IMR-90 (cell line): ENCODE data around the gene KCNK4. TPM values are rescaled to one million over a fixed set of nuclear protein-coding genes. Genes with fewer than 3 reads are reported as not detected.

Source experiments
- ATAC-seq: fragments of 200-7000 bp; cut with Tn5 transposase; 2 replicates; pipeline ENCODE4 v1.9.1; 2020; ENCODE audit warnings: low read depth, mild to moderate bottlenecking, moderate library complexity
- BruUV-seq: library from RNA; stranded (reverse); fragments of 400-500 nt; replicated peaks from 2 replicates; lab custom pipeline; 2021; lab: Mats Ljungman, UMichigan
- CTCF ChIA-PET: fragments of 300-600 bp; formaldehyde crosslinking; extraction: SDS; loops from one replicate; lab custom pipeline; 2021; ENCODE audit warnings: antibody characterized with exemption; lab: Yijun Ruan, JAX
- POLR2A ChIA-PET: fragments of 300-600 bp; sonication (Branson Sonifier 250); formaldehyde crosslinking; loops from one replicate; lab custom pipeline; 2022; ENCODE audit warnings: antibody characterized with exemption; ENCODE audit not compliant: unreplicated experiment; lab: Charles Lee
- DNase-seq: peaks from one replicate; pipeline ENCODE4 v3.0.0; 2013
- H2AFZ ChIP-seq: replicated peaks from 2 replicates; pipeline ENCODE3; 2013; ENCODE audit warnings: low read length, mild to moderate bottlenecking; ENCODE audit not compliant: poor library complexity
- H2AK5ac ChIP-seq: 2 replicates; pipeline ENCODE4 v1.6.1; 2013; ENCODE audit warnings: low read depth, low read length, inconsistent platforms
- H2AK9ac ChIP-seq: replicated peaks from 2 replicates; pipeline ENCODE3; 2013; ENCODE audit warnings: mild to moderate bottlenecking, low read depth, low read length, moderate library complexity; ENCODE audit not compliant: poor library complexity
- H2BK120ac ChIP-seq: 2 replicates; pipeline ENCODE4 v1.6.1; 2013; ENCODE audit warnings: low read depth, low read length, inconsistent platforms
- H2BK15ac ChIP-seq: 3 replicates; pipeline ENCODE4 v1.6.1; 2013; ENCODE audit warnings: low read depth, low read length, inconsistent platforms
- H2BK20ac ChIP-seq: 2 replicates; pipeline ENCODE4 v1.6.1; 2013; ENCODE audit warnings: low read depth, mild to moderate bottlenecking, inconsistent platforms, low read length, moderate library complexity
- H2BK5ac ChIP-seq: 2 replicates; pipeline ENCODE4 v1.6.1; 2013; ENCODE audit warnings: mild to moderate bottlenecking, low read depth, low read length, inconsistent platforms; ENCODE audit not compliant: poor library complexity, severe bottlenecking
- H3K14ac ChIP-seq: replicated peaks from 2 replicates; pipeline ENCODE4 v1.6.1; 2013; ENCODE audit warnings: low read depth, low read length, inconsistent platforms
- H3K18ac ChIP-seq: 2 replicates; pipeline ENCODE4 v1.6.1; 2013; ENCODE audit warnings: low read depth, low read length, control low read depth
- H3K23ac ChIP-seq: 2 replicates; pipeline ENCODE4 v1.6.1; 2013; ENCODE audit warnings: low read depth, low read length, inconsistent platforms
- H3K27ac ChIP-seq: 2 replicates; pipeline ENCODE4 v1.5.1; 2013; ENCODE audit warnings: mild to moderate bottlenecking, control low read depth, low read length; ENCODE audit not compliant: insufficient read depth
- H3K27me3 ChIP-seq: 2 replicates; pipeline ENCODE4 v1.6.1; 2013; ENCODE audit warnings: low read length; ENCODE audit not compliant: control insufficient read depth, insufficient read depth
- H3K36me3 ChIP-seq: 2 replicates; pipeline ENCODE4 v1.6.1; 2013; ENCODE audit warnings: low read length, mixed read lengths; ENCODE audit not compliant: control insufficient read depth, insufficient read depth
- H3K4ac ChIP-seq: 2 replicates; pipeline ENCODE4 v1.6.1; 2013; ENCODE audit warnings: low read depth, low read length, inconsistent platforms
- H3K4me1 ChIP-seq: 2 replicates; pipeline ENCODE4 v1.6.1; 2013; ENCODE audit warnings: low read length, mixed read lengths; ENCODE audit not compliant: control insufficient read depth, insufficient read depth
- H3K4me2 ChIP-seq: 2 replicates; pipeline ENCODE4 v1.6.1; 2013; ENCODE audit warnings: low read depth, mild to moderate bottlenecking, control low read depth, low read length, moderate library complexity
- H3K4me3 ChIP-seq: 2 replicates; pipeline ENCODE4 v1.5.1; 2013; ENCODE audit warnings: low read depth, mild to moderate bottlenecking, control low read depth, low read length, moderate library complexity; ENCODE audit not compliant: insufficient read depth
- H3K56ac ChIP-seq: 2 replicates; pipeline ENCODE4 v1.6.1; 2013; ENCODE audit warnings: low read length, inconsistent platforms; ENCODE audit not compliant: insufficient read depth; ENCODE audit errors: extremely low read depth
- H3K79me1 ChIP-seq, 2 experiments: 2 replicates each; pipeline ENCODE4 v1.6.1; 2013; ENCODE audit warnings: low read length in 2 of 2, inconsistent platforms in 1 of 2, low read depth in 1 of 2
- H3K9ac ChIP-seq: 2 replicates; pipeline ENCODE4 v1.6.1; 2013; ENCODE audit warnings: low read depth, low read length, control low read depth
- H3K9me1 ChIP-seq: 2 replicates; pipeline ENCODE4 v1.6.1; 2013; ENCODE audit warnings: low read length, inconsistent platforms; ENCODE audit not compliant: insufficient read depth
- H3K9me3 ChIP-seq: 2 replicates; pipeline ENCODE4 v1.6.1; 2013; ENCODE audit warnings: low read length; ENCODE audit not compliant: control insufficient read depth, insufficient read depth
- H4K20me1 ChIP-seq: 2 replicates; pipeline ENCODE4 v1.6.1; 2013; ENCODE audit warnings: low read length, inconsistent platforms; ENCODE audit not compliant: insufficient read depth
- H4K5ac ChIP-seq: 2 replicates; pipeline ENCODE4 v1.6.1; 2013; ENCODE audit warnings: mild to moderate bottlenecking, low read depth, low read length, control low read depth
- H4K8ac ChIP-seq, 2 experiments: 2 replicates each; pipeline ENCODE4 v1.6.1; 2013; ENCODE audit warnings: low read depth in 2 of 2, low read length in 2 of 2, control low read depth in 1 of 2, inconsistent platforms in 1 of 2
- H4K91ac ChIP-seq: 2 replicates; pipeline ENCODE4 v1.6.1; 2013; ENCODE audit warnings: low read depth, low read length, inconsistent platforms; ENCODE audit not compliant: insufficient read depth
- BHLHE40 ChIP-seq: fragments of 150-350 bp; IDR thresholded peaks from 2 replicates; pipeline ENCODE4 v1.6.1; 2016; ENCODE audit warnings: mild to moderate bottlenecking, low read depth, low read length
- CEBPB ChIP-seq: IDR thresholded peaks from 2 replicates; pipeline ENCODE4 v1.6.1; 2012; ENCODE audit warnings: low read depth, low read length, improper control_type of control experiment
- CHD1 ChIP-seq: IDR thresholded peaks from 2 replicates; pipeline ENCODE4 v1.6.1; 2012; ENCODE audit warnings: low read depth, low read length, improper control_type of control experiment
- FOS ChIP-seq: fragments of 150-350 bp; IDR thresholded peaks from 2 replicates; pipeline ENCODE4 v1.6.1; 2016; ENCODE audit warnings: low read depth, low read length
- MAFK ChIP-seq: IDR thresholded peaks from 2 replicates; pipeline ENCODE4 v1.6.1; 2012; ENCODE audit warnings: low read depth, low read length, improper control_type of control experiment
- MAZ ChIP-seq: IDR thresholded peaks from 2 replicates; pipeline ENCODE4 v1.6.1; 2012; ENCODE audit warnings: low read depth, mild to moderate bottlenecking, low read length, improper control_type of control experiment, moderate library complexity, borderline replicate concordance
- MXI1 ChIP-seq: IDR thresholded peaks from 2 replicates; pipeline ENCODE4 v1.6.1; 2012; ENCODE audit warnings: low read depth, mild to moderate bottlenecking, low read length, moderate library complexity, borderline replicate concordance
- NFE2L2 ChIP-seq: fragments of 150-350 bp; IDR thresholded peaks from 2 replicates; pipeline ENCODE4 v1.6.1; 2016; ENCODE audit warnings: low read depth, mild to moderate bottlenecking, low read length
- POLR2A ChIP-seq: IDR thresholded peaks from 2 replicates; pipeline ENCODE4 v1.6.1; 2012; ENCODE audit warnings: mild to moderate bottlenecking, low read depth, low read length
- RAD21 ChIP-seq: IDR thresholded peaks from 2 replicates; pipeline ENCODE4 v1.6.1; 2012; ENCODE audit warnings: low read length, improper control_type of control experiment
- RCOR1 ChIP-seq: IDR thresholded peaks from 2 replicates; pipeline ENCODE4 v1.6.1; 2012; ENCODE audit warnings: mild to moderate bottlenecking, low read length, improper control_type of control experiment; ENCODE audit not compliant: insufficient replicate concordance
- RFX5 ChIP-seq: IDR thresholded peaks from 2 replicates; pipeline ENCODE4 v1.8.0; 2012; ENCODE audit warnings: low read depth, mild to moderate bottlenecking, low read length, moderate library complexity
- SMC3 ChIP-seq: fragments of 150-350 bp; IDR thresholded peaks from 2 replicates; pipeline ENCODE4 v1.6.1; 2016; ENCODE audit warnings: low read depth, mild to moderate bottlenecking, antibody characterized with exemption, low read length, moderate library complexity
- USF2 ChIP-seq: fragments of 150-350 bp; IDR thresholded peaks from 2 replicates; pipeline ENCODE4 v1.6.1; 2017; ENCODE audit warnings: mild to moderate bottlenecking, antibody characterized with exemption, low read length, low read depth
- WGBS, 2 experiments: methylation state at CpG; one replicate each; pipeline versions ENCODE4 v1.1.5 to v1.1.7; 2013; ENCODE audit warnings: missing lambda C conversion rate in 2 of 2; ENCODE audit not compliant: insufficient read length in 1 of 2; ENCODE audit errors: extremely low coverage in 2 of 2; 5-methylcytosine and 5-hydroxymethylcytosine counted together
- dilution Hi-C: fragments of 300-500 bp; cut with HindIII; formaldehyde crosslinking; loops from one replicate; pipeline ENCODE4 v1.14.3; 2018; ENCODE audit warnings: low sequenced_read_pairs; ENCODE audit not compliant: unreplicated experiment
- in situ Hi-C: fragments of 300-500 bp; cut with MboI; formaldehyde crosslinking; loops from 3 replicates; pipeline ENCODE4 v1.14.3; 2019; ENCODE audit warnings: low sequenced_read_pairs, inconsistent platforms, mixed read lengths
- intact Hi-C: fragments of 100-400 bp; cut with micrococcal nuclease; formaldehyde crosslinking; loops from 2 replicates; pipeline ENCODE4 v1.10.0; 2022
- polyA plus RNA-seq, 3 experiments: library from polyadenylated mRNA; depleted of rRNA; stranded (reverse); fragments of >200 nt; gene quantifications; 2 replicates each; pipeline ENCODE4 v1.2.3, GENCODE V29; 2012; ENCODE audit warnings: low replicate concordance in 1 of 3
- total RNA-seq: library from RNA; depleted of rRNA; stranded (reverse); fragments of >200 nt; gene quantifications from 2 replicates; pipeline ENCODE4 v1.2.3, GENCODE V29; 2012
- TF ChIP-seq, protein P1 (sequence below): conservative IDR thresholded peaks from 2 replicates; pipeline ENCODE4 v1.5.1; 2012; ENCODE audit warnings: mild to moderate bottlenecking, low read depth, low read length, improper control_type of control experiment
- TF ChIP-seq, protein P2 (sequence below): fragments of 150-350 bp; IDR thresholded peaks from 2 replicates; pipeline ENCODE4 v1.6.1; 2016; ENCODE audit warnings: low read depth, mild to moderate bottlenecking, low read length, moderate library complexity, borderline replicate concordance

Gene KCNK4
- total and polyA plus RNA-seq, 2 of the 4 experiments (the other 2 are of a cell fraction) = not detected

DNA sequence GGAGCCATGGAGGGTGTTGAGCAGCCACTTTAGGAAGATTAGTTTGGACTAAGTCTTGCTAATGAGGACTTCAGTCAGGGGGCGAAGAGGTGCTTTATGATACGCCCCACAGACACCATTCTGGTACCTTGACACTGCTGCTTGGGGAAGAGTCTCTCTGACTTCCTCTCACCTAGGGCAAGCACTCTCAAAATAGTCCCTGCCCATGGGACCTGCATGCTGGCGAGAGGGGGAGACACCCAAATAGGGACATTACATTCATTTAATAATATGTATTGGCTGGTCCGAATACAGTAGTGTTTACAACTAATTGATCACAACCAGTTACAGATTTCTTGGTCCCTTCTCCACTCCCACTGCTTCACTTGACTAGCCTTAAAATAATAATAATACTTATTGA lies 4.7 kb downstream of the KCNK4 start:
- intact Hi-C loops = no loop called here
- H3K14ac ChIP-seq = no peak overlapping the region

More for the DNA sequence above, 4.7 kb downstream of the KCNK4 start:
- peaks cover 98% of the 10 kb centered on the region for H3K27me3 ChIP-seq
- no peak overlapping the region for H2BK15ac ChIP-seq
- H3K27ac ChIP-seq = no peak overlapping the region
- no CpG with 5 or more reads among the region's 4 CpGs for WGBS, 2 experiments
- H4K20me1 ChIP-seq = peaks cover 7% of the 10 kb centered on the region; the same call in 1 of the 2 replicates
- H3K9me3 ChIP-seq = no peaks in the 10 kb centered on the region
- peaks cover 7% of the 10 kb centered on the region for H3K4me1 ChIP-seq
- H4K91ac ChIP-seq = no peak overlapping the region
- H3K79me1 ChIP-seq = no peaks in the 10 kb centered on the region
- no peak overlapping the region for H3K9ac ChIP-seq
- no peak overlapping the region for H2BK120ac ChIP-seq
- in situ Hi-C loops = no loop called here
- BruUV-seq = no TSS peak
- no peak overlapping the region for H4K5ac ChIP-seq
- DNase-seq (no peak), ATAC-seq (no peak)
- no peak overlapping the region for H2BK20ac ChIP-seq
- H3K36me3 ChIP-seq = no peaks in the 10 kb centered on the region
- CTCF ChIA-PET = no interaction called here
- no peak overlapping the region for H3K23ac ChIP-seq
- H3K56ac ChIP-seq = no peak overlapping the region
- dilution Hi-C loops = no loop called here
- POLR2A ChIA-PET = no interaction called here
- no peak overlapping the region for H3K4me2 ChIP-seq
- H4K8ac ChIP-seq = no peak overlapping the region
- no peaks in the 10 kb centered on the region for H3K9me1 ChIP-seq
- no peak overlapping the region for H3K4me3 ChIP-seq
- no peak overlapping the region for H3K18ac ChIP-seq
- no peak overlapping the region for H2AFZ ChIP-seq
- no peak overlapping the region for H2BK5ac ChIP-seq
- TF ChIP-seq SMC3 (no peak), MXI1 (no peak), FOS (no peak), NFE2L2 (no peak), BHLHE40 (no peak), MAZ (no peak), MAFK (no peak), RCOR1 (no peak), RFX5 (no peak), USF2 (no peak), CHD1 (no peak), RAD21 (no peak), CEBPB (no peak), POLR2A (no peak)
- TF ChIP-seq, protein P1, sequence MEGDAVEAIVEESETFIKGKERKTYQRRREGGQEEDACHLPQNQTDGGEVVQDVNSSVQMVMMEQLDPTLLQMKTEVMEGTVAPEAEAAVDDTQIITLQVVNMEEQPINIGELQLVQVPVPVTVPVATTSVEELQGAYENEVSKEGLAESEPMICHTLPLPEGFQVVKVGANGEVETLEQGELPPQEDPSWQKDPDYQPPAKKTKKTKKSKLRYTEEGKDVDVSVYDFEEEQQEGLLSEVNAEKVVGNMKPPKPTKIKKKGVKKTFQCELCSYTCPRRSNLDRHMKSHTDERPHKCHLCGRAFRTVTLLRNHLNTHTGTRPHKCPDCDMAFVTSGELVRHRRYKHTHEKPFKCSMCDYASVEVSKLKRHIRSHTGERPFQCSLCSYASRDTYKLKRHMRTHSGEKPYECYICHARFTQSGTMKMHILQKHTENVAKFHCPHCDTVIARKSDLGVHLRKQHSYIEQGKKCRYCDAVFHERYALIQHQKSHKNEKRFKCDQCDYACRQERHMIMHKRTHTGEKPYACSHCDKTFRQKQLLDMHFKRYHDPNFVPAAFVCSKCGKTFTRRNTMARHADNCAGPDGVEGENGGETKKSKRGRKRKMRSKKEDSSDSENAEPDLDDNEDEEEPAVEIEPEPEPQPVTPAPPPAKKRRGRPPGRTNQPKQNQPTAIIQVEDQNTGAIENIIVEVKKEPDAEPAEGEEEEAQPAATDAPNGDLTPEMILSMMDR = no peak
- TF ChIP-seq, protein P2, sequence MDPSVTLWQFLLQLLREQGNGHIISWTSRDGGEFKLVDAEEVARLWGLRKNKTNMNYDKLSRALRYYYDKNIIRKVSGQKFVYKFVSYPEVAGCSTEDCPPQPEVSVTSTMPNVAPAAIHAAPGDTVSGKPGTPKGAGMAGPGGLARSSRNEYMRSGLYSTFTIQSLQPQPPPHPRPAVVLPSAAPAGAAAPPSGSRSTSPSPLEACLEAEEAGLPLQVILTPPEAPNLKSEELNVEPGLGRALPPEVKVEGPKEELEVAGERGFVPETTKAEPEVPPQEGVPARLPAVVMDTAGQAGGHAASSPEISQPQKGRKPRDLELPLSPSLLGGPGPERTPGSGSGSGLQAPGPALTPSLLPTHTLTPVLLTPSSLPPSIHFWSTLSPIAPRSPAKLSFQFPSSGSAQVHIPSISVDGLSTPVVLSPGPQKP = no peak
- no peak overlapping the region for H2AK5ac ChIP-seq
- no peak overlapping the region for H3K4ac ChIP-seq
- no peak overlapping the region for H2AK9ac ChIP-seq
